HepG2 (cell line): ENCODE data around the gene TMEM107. TPM values are rescaled to one million over a fixed set of nuclear protein-coding genes. Genes with fewer than 3 reads are reported as not detected.
A peak's percentile ranks its signal among the peaks of the same experiment; 100 is the strongest.

Experiments used
- ARNT ChIP-seq: fragments of 450-650 bp; IDR thresholded peaks from 2 replicates; pipeline ENCODE4 v1.6.1; 2017
- ATF1 ChIP-seq: IDR thresholded peaks from 2 replicates; pipeline ENCODE4 v1.6.1; 2016; ENCODE audit warnings: mild to moderate bottlenecking, control low read depth
- FOXP1 ChIP-seq, 2 experiments: fragments of 450-650 bp in 1 of 2; IDR thresholded peaks; 2 replicates each; pipeline ENCODE4 v1.6.1; 2017 to 2018; ENCODE audit warnings: antibody characterized with exemption in 1 of 2
- HINFP ChIP-seq: sonication (generic); formaldehyde crosslinking; IDR thresholded peaks from 2 replicates; pipeline ENCODE4 v1.4.0; 2020; ENCODE audit warnings: low read depth, mild to moderate bottlenecking, missing genetic modification reagents
- HMG20A ChIP-seq: IDR thresholded peaks from 2 replicates; pipeline ENCODE4 v1.6.1; 2016; ENCODE audit warnings: borderline replicate concordance
- HMG20B ChIP-seq: conservative IDR thresholded peaks from 2 replicates; pipeline ENCODE4 v1.6.1; 2016; ENCODE audit warnings: missing genetic modification reagents, missing compliant biosample characterization
- KDM5A ChIP-seq: fragments of 200-600 bp; sonication (generic); IDR thresholded peaks from 2 replicates; pipeline ENCODE4 v1.7.0; 2018; ENCODE audit warnings: antibody characterized with exemption, mild to moderate bottlenecking, low read length, borderline replicate concordance
- PHF21A ChIP-seq: sonication (generic); formaldehyde crosslinking; IDR thresholded peaks from 2 replicates; pipeline ENCODE4 v1.5.0; 2020; ENCODE audit warnings: mild to moderate bottlenecking, missing genetic modification reagents
- RBFOX2 ChIP-seq: fragments of 200-400 bp; formaldehyde crosslinking; IDR thresholded peaks from 2 replicates; pipeline ENCODE4 v1.6.1; 2017; ENCODE audit warnings: low read depth, mild to moderate bottlenecking, low read length
- TP53 ChIP-seq: sonication (generic); formaldehyde crosslinking; conservative IDR thresholded peaks from 2 replicates; pipeline ENCODE4 v1.4.0; 2020; ENCODE audit warnings: missing genetic modification reagents
- ZKSCAN1 ChIP-seq: fragments of 150-350 bp; IDR thresholded peaks from 2 replicates; pipeline ENCODE4 v1.6.1; 2014; ENCODE audit warnings: low read length
- ZNF234 ChIP-seq: sonication (generic); formaldehyde crosslinking; conservative IDR thresholded peaks from 2 replicates; pipeline ENCODE4 v1.5.1; 2020; ENCODE audit warnings: mild to moderate bottlenecking, missing genetic modification reagents
- ZNF24 ChIP-seq: fragments of 450-650 bp; IDR thresholded peaks from 2 replicates; pipeline ENCODE4 v1.6.1; 2017; ENCODE audit warnings: antibody characterized with exemption, mild to moderate bottlenecking
- ZNF318 ChIP-seq: sonication (generic); formaldehyde crosslinking; IDR thresholded peaks from 2 replicates; pipeline ENCODE4 v1.4.0; 2020; ENCODE audit warnings: mild to moderate bottlenecking, missing genetic modification reagents
- ZNF331 ChIP-seq: sonication (generic); formaldehyde crosslinking; IDR thresholded peaks from 2 replicates; pipeline ENCODE4 v1.4.0; 2020; ENCODE audit warnings: missing genetic modification reagents
- ZNF430 ChIP-seq: sonication (generic); formaldehyde crosslinking; IDR thresholded peaks from 2 replicates; pipeline ENCODE4 v1.9.0; 2021; ENCODE audit warnings: mild to moderate bottlenecking, missing genetic modification reagents
- ZNF441 ChIP-seq: sonication (generic); formaldehyde crosslinking; IDR thresholded peaks from 2 replicates; pipeline ENCODE4 v1.7.0; 2021; ENCODE audit warnings: missing genetic modification reagents, borderline replicate concordance
- ZNF563 ChIP-seq: sonication (generic); formaldehyde crosslinking; IDR thresholded peaks from 2 replicates; pipeline ENCODE4 v1.8.0; 2022; ENCODE audit warnings: mild to moderate bottlenecking, moderate library complexity, missing genetic modification reagents
- ZNF639 ChIP-seq: conservative IDR thresholded peaks from 2 replicates; pipeline ENCODE4 v1.6.1; 2018; ENCODE audit warnings: missing genetic modification reagents
- ZNF652 ChIP-seq: IDR thresholded peaks from 2 replicates; pipeline ENCODE4 v1.6.1; 2016; ENCODE audit warnings: low read depth, borderline replicate concordance
- ZNF724P ChIP-seq: sonication (generic); formaldehyde crosslinking; IDR thresholded peaks from 2 replicates; pipeline ENCODE4 v1.8.0; 2022; ENCODE audit warnings: missing genetic modification reagents, borderline replicate concordance
- polyA plus RNA-seq, 8 experiments: library from polyadenylated mRNA; depleted of rRNA in 3 of 8; stranded (reverse) in 7 of 8; unstranded in 1 of 8; fragments of >200 nt; fragmentation: Illumina TruSeq in 4 of 8; extraction: Trizol in 4 of 8; gene quantifications; 2 replicates each; pipeline versions ENCODE4 v1.2.1 to v1.2.3, GENCODE V29; 2011 to 2016; ENCODE audit warnings: low read depth in 4 of 8, missing spikeins in 1 of 8, mixed read lengths in 1 of 8; ENCODE audit not compliant: insufficient read depth in 1 of 8
- total RNA-seq, 5 experiments: library from RNA; depleted of rRNA; stranded (reverse); fragments of >200 nt; fragmentation: Illumina TruSeq; extraction: Trizol; gene quantifications; 2 replicates each; pipeline ENCODE4 v1.2.3, GENCODE V29; 2016; ENCODE audit warnings: low read depth in 1 of 5

TMEM107 gene
- total and polyA plus RNA-seq, 2 of the 13 experiments (the other 11 are each of a cell fraction or from before 2014, with no cell fraction given): 7.2 to 15.3 TPM

GRCh38 chr17:8187517-8188262, 11.5 kb upstream of the TMEM107 start (continued):
- TF ChIP-seq RBFOX2 (no peak), TP53 (CRISPR knock-in tag) (no peak), ZNF639 (no peak; the same call in 1 of the 2 replicates), HINFP (CRISPR knock-in tag) (no peak; the same call in 1 of the 2 replicates), ZNF441 (CRISPR knock-in tag) (0 out of 2 replicates have a peak, but pooled peaks have one; percentile 25), FOXP1 (IDR thresholded peaks at IDR 0.05) (no peak), FOXP1 (CRISPR knock-in tag; IDR thresholded peaks at IDR 0.05) (no peak), ZNF563 (CRISPR knock-in tag) (no peak), HMG20B (CRISPR knock-in tag) (no peak; the same call in 1 of the 2 replicates), ZNF430 (CRISPR knock-in tag) (peak; percentile 87; the same call in 1 of the 2 replicates), HMG20A (no peak), ZNF24 (peak; percentile 99), ARNT (no peak), KDM5A (no peak), ZNF318 (CRISPR knock-in tag) (no peak), ZNF724P (CRISPR knock-in tag) (no peak), ZNF234 (CRISPR knock-in tag) (no peak), ZKSCAN1 (no peak), ATF1 (CRISPR knock-in tag) (0 out of 2 replicates have a peak, but pooled peaks have one; percentile 29), ZNF652 (CRISPR knock-in tag) (no peak), PHF21A (peak; percentile 87), ZNF331 (CRISPR knock-in tag) (peak; percentile 59)
